Keratinocyte (primary cell): ENCODE measurements around the gene LY6G6D.

Experiments
- CTCF ChIP-seq, 3 experiments: IDR thresholded peaks in 1 of 3; conservative IDR thresholded peaks in 1 of 3; optimal IDR thresholded peaks in 1 of 3; 2 replicates in 2 of 3; 3 replicates in 1 of 3; pipeline versions ENCODE3 to v1.5.1; 2011; ENCODE audit warnings: low read length in 3 of 3, mild to moderate bottlenecking in 3 of 3, moderate library complexity in 2 of 3, control low read depth in 1 of 3, inconsistent platforms in 1 of 3; ENCODE audit not compliant: insufficient read depth in 2 of 3; ENCODE audit errors: extremely low read depth in 1 of 3
- EZH2 ChIP-seq: IDR thresholded peaks from one replicate; pipeline ENCODE4 v1.6.1; 2012; ENCODE audit warnings: inconsistent platforms, mild to moderate bottlenecking, low read length, moderate library complexity

DNA sequence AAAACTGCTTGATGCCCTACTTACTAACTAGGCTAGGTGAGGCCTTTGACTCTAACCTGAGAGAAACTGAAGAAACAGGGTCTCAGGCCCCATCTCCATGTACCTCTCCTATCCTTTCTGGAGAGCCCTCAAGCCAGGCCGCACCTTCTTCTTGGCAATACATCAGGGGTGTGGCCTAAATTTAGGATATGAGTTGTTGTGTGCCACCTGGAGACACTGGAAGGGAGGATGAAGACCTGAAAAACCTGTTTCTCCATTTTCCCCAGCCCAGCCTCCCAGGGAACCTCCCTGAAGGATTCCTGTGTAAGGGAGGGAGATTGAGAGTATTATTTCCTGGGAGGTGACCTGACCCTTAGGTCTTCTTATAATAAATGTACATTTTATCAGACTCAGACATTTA is 3.1 kb downstream of the LY6G6D start:
- no peak for TF ChIP-seq CTCF (optimal IDR thresholded peaks at IDR 0.05 in 1 of 3, IDR thresholded peaks at IDR 0.05 in 1 of 3, conservative IDR thresholded peaks at IDR 0.05 in 1 of 3; ENCODE audit: extremely low read depth in 1 of 3, insufficient read depth in 2 of 3, low read length in 3 of 3)
- TF ChIP-seq EZH2, result no peak
